GM18951 (cell line): ENCODE measurements around the gene VWF.

Experiments used
- POLR2A ChIP-seq: IDR thresholded peaks from 4 replicates; pipeline ENCODE4 v1.6.1; 2011; ENCODE audit warnings: mild to moderate bottlenecking; ENCODE audit not compliant: insufficient read length, insufficient read depth; ENCODE audit errors: extremely low read depth
- in situ Hi-C: fragments of 300-500 bp; cut with MboI; formaldehyde crosslinking; loops from one replicate; pipeline ENCODE4 v1.12.0; 2022; ENCODE audit warnings: low sequenced_read_pairs, mixed read lengths, inconsistent platforms; ENCODE audit not compliant: unreplicated experiment

VWF gene

GRCh38 chr12:6072302-6072752, 52.1 kb downstream of the VWF start:
- no peak for TF ChIP-seq POLR2A
- in situ Hi-C loops, result no loop called here

- TF ChIP-seq POLR2A, result no peak
- in situ Hi-C loops, result no loop called here
Measured at GRCh38 chr12:6071589-6071988, 52.9 kb downstream of the VWF start.

GRCh38 chr12:6070472-6071257, 53.8 kb downstream of the VWF start:
- no peak for TF ChIP-seq POLR2A
- in situ Hi-C loops, result no loop called here

DNA sequence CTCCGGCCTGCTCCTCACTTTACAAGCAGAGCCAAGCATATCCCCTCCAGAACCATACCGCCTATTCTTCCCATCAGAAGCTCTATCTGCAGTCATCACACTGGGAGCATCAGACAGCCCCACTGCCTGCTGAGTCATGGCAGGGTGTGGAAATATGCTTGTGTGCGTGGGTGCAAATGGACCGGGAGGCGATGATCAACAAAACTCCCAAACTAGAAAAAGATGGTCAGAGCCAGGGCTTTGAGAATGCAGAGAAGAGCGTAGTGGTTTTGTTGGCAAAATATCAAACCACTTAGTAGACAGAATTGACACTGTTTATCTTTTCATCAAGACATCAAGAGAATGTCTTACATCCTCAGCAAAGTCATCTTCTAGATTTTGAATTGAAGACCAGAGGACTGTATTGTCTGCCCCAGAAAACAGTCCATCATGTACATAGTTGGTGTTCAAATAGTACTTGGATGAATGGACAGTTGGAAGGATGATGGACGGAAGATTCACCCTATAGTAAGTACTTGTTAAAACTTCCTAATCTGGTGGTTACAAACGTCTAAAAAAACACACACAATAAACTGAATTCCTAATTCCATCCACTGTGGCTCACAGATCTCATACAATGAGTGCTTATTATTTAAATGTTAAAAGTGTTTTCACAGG, 54.9 kb downstream of the VWF start:
- in situ Hi-C loops, result loop anchor here (10.0 kb wide), 1 partner anchor 215 kb away; no protein-coding TSS in a partner anchor
- TF ChIP-seq POLR2A, result no peak

DNA sequence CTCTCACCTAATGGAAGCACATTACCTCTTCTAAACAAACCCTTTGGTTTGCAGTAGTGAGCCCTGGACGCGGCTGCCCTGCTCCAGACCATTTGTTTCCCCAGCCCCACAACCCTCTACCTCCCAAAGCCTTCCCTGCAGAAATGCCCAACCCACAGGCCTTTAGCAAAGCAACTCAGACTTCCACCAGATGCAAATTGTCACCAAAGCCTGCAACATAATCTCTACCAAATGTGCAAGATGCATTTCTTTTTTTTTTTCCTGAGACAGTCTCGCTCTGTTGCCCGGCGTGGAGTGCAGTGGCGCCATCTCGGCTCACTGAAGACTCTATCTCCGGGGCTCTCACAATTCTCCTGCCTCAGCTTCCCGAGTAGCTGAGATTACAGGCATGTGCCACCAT, 56.2 kb downstream of the VWF start:
- in situ Hi-C loops, result loop anchor here (10.0 kb wide), 1 partner anchor 217 kb away; no protein-coding TSS in a partner anchor
- no peak for TF ChIP-seq POLR2A

- TF ChIP-seq POLR2A, result no peak
- in situ Hi-C loops, result loop anchor here (10.0 kb wide), 1 partner anchor 217 kb away; no protein-coding TSS in a partner anchor
Measured at GRCh38 chr12:6067152-6067916, 57.1 kb downstream of the VWF start.

GRCh38 chr12:6066651-6067050, 57.8 kb downstream of the VWF start:
- in situ Hi-C loops, result loop anchor here (10.0 kb wide), 1 partner anchor 218 kb away; no protein-coding TSS in a partner anchor
- TF ChIP-seq POLR2A, result no peak

- TF ChIP-seq POLR2A, result no peak
- in situ Hi-C loops, result loop anchor here (10.0 kb wide), 1 partner anchor 219 kb away; no protein-coding TSS in a partner anchor
Measured at GRCh38 chr12:6065863-6066199, 58.6 kb downstream of the VWF start.

- TF ChIP-seq POLR2A, result no peak
- in situ Hi-C loops, result loop anchor here (10.0 kb wide), 1 partner anchor 220 kb away; no protein-coding TSS in a partner anchor
Measured at GRCh38 chr12:6065131-6065862, 59.2 kb downstream of the VWF start.

- no peak for TF ChIP-seq POLR2A
- in situ Hi-C loops, result loop anchor here (10.0 kb wide), 1 partner anchor 222 kb away; no protein-coding TSS in a partner anchor
Measured at GRCh38 chr12:6062757-6063735, 61.4 kb downstream of the VWF start.

DNA sequence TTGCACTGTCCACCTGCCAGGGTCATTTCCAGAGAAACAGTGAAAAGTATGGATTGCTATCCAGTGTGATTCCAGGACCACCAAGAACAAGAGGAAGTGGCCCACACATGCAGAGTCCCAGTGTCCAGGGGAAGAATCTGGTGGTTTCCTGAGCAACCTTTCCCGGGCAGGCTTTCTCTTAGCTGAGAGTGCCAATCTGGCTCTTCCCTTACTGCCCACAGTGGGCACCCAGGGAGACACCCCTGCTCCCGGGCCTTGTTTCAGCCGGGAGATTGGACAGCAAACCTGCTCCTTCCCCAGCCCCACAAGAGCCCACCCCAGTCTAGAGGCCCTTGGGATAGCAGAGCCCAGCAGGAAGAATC, 62.1 kb downstream of the VWF start:
- no peak for TF ChIP-seq POLR2A
- in situ Hi-C loops, result loop anchor here (10.0 kb wide), 1 partner anchor 222 kb away; no protein-coding TSS in a partner anchor
